Endothelial cell (in vitro differentiated cells): ENCODE data around the gene ZNF277. TPM values are rescaled to one million over a fixed set of nuclear protein-coding genes. Genes with fewer than 3 reads are reported as not detected.

Experiments
- DNase-seq: peaks from one replicate; pipeline ENCODE4 v3.0.0; 2021; ENCODE audit warnings: low spot score
- H3K27ac Mint-ChIP-seq: one replicate; pipeline ENCODE4 v1.8.0; 2021; ENCODE audit warnings: mixed read lengths, inconsistent platforms; ENCODE audit not compliant: unreplicated experiment
- H3K27me3 Mint-ChIP-seq: one replicate; pipeline ENCODE4 v1.8.0; 2021; ENCODE audit warnings: mild to moderate bottlenecking, moderate library complexity, mixed read lengths, inconsistent platforms; ENCODE audit not compliant: unreplicated experiment
- H3K36me3 Mint-ChIP-seq: one replicate; pipeline ENCODE4 v1.8.0; 2021; ENCODE audit warnings: mild to moderate bottlenecking, low read depth, mixed read lengths, inconsistent platforms; ENCODE audit not compliant: unreplicated experiment
- H3K4me1 Mint-ChIP-seq: one replicate; pipeline ENCODE4 v1.8.0; 2021; ENCODE audit warnings: mild to moderate bottlenecking, mixed read lengths, inconsistent platforms; ENCODE audit not compliant: unreplicated experiment
- H3K4me3 Mint-ChIP-seq: one replicate; pipeline ENCODE4 v1.8.0; 2021; ENCODE audit warnings: mild to moderate bottlenecking, mixed read lengths, inconsistent platforms; ENCODE audit not compliant: unreplicated experiment
- H3K9me3 Mint-ChIP-seq: one replicate; pipeline ENCODE4 v1.8.0; 2021; ENCODE audit warnings: mixed read lengths, inconsistent platforms; ENCODE audit not compliant: unreplicated experiment
- total RNA-seq: library from RNA; stranded (reverse); fragmentation: NEBNext Ultra II Directional; extraction: Animal tissue kit (Norgen Biotek cat#: 25700); gene quantifications from one replicate; pipeline ENCODE4 v1.2.1, GENCODE V29; 2021; ENCODE audit not compliant: unreplicated experiment
- TF ChIP-seq, protein P1 (sequence below): fragments of 200-600 bp; sonication (generic); IDR thresholded peaks from one replicate; pipeline ENCODE4 v1.5.0; 2021; ENCODE audit warnings: antibody characterized with exemption; ENCODE audit not compliant: unreplicated experiment

The ZNF277 gene
- total RNA-seq, 1 donor from 2014 or later, result 26.1 TPM

GRCh38 chr7:112322070-112322469, 115.6 kb downstream of the ZNF277 start:
- DNase-seq, result no peak
- TF ChIP-seq, protein P1, sequence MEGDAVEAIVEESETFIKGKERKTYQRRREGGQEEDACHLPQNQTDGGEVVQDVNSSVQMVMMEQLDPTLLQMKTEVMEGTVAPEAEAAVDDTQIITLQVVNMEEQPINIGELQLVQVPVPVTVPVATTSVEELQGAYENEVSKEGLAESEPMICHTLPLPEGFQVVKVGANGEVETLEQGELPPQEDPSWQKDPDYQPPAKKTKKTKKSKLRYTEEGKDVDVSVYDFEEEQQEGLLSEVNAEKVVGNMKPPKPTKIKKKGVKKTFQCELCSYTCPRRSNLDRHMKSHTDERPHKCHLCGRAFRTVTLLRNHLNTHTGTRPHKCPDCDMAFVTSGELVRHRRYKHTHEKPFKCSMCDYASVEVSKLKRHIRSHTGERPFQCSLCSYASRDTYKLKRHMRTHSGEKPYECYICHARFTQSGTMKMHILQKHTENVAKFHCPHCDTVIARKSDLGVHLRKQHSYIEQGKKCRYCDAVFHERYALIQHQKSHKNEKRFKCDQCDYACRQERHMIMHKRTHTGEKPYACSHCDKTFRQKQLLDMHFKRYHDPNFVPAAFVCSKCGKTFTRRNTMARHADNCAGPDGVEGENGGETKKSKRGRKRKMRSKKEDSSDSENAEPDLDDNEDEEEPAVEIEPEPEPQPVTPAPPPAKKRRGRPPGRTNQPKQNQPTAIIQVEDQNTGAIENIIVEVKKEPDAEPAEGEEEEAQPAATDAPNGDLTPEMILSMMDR, result no peak
- peaks cover 4% of the 10 kb centered on the region for H3K9me3 Mint-ChIP-seq
- peaks cover 1% of the 10 kb centered on the region for H3K27me3 Mint-ChIP-seq
- no peak overlapping the region for H3K4me3 Mint-ChIP-seq
- H3K27ac Mint-ChIP-seq, result no peak overlapping the region
- peaks cover 46% of the 10 kb centered on the region for H3K36me3 Mint-ChIP-seq
- H3K4me1 Mint-ChIP-seq, result no peaks in the 10 kb centered on the region

DNA sequence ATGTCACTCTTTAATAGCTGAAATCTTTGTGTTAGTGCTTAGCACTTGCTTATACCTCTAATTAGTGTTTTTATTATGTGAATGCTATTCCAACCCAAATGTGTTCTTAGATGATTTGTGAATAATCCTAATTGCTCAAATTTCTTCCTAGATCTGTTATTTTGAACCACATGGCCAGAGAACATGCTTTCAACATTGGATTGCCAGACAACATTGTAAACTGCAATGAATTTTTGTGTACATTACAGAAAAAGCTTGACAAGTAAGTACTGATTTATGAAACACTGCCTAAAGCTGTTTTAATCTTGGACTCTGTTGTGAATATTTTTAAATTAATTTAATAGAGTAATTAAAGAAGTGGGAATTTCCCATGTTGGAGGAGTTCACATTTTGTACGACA, 121.1 kb downstream of the ZNF277 start:
- TF ChIP-seq, protein P1, result no peak
- Mint-ChIP-seq H3K27ac (no peak overlapping the region), H3K36me3 (peaks cover 31% of the 10 kb centered on the region), H3K9me3 (peaks cover 4% of the 10 kb centered on the region), H3K4me3 (peak overlapping the region; percentile 27), H3K27me3 (no peaks in the 10 kb centered on the region), H3K4me1 (peaks cover 3% of the 10 kb centered on the region)
- DNase-seq, result no peak

GRCh38 chr7:112331492-112331891, 125.0 kb downstream of the ZNF277 start:
- DNase-seq, result no peak
- no peaks in the 10 kb centered on the region for H3K27me3 Mint-ChIP-seq
- TF ChIP-seq, protein P1, result no peak
- H3K36me3 Mint-ChIP-seq, result peaks cover 11% of the 10 kb centered on the region
- H3K9me3 Mint-ChIP-seq, result no peaks in the 10 kb centered on the region
- H3K27ac Mint-ChIP-seq, result no peak overlapping the region
- H3K4me1 Mint-ChIP-seq, result peaks cover 6% of the 10 kb centered on the region
- no peak overlapping the region for H3K4me3 Mint-ChIP-seq

DNA sequence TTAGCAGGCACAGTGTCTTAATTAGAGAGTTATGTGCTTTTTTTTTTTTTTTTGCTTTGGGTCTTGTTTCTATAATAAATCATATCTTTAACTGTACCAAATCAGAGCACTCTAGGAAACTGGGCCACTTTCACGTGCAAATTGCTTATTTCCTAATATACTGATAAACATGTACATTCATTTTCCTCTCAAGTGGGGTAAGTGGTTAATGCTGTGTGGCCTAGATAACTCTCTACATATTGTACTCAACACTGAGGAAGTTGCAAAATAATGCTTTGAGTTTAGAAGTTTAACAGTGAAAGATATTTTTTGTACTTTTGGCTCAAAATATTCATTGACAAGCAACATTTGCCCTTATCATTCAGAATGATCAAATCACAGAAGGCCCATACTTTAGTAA, 127.9 kb downstream of the ZNF277 start:
- Mint-ChIP-seq H3K27me3 (no peaks in the 10 kb centered on the region), H3K36me3 (peaks cover 5% of the 10 kb centered on the region), H3K9me3 (no peaks in the 10 kb centered on the region), H3K27ac (no peak overlapping the region), H3K4me3 (no peak overlapping the region), H3K4me1 (peaks cover 13% of the 10 kb centered on the region)
- TF ChIP-seq, protein P1, result no peak
- no peak for DNase-seq

- TF ChIP-seq, protein P1, result no peak
- Mint-ChIP-seq H3K27ac (no peak overlapping the region), H3K4me1 (peaks cover 13% of the 10 kb centered on the region), H3K27me3 (no peaks in the 10 kb centered on the region), H3K4me3 (no peak overlapping the region), H3K9me3 (no peaks in the 10 kb centered on the region), H3K36me3 (no peaks in the 10 kb centered on the region)
- no peak for DNase-seq
Measured at GRCh38 chr7:112336261-112336660, 129.8 kb downstream of the ZNF277 start.
